ES-I3 (cell line): ENCODE results near the gene APMAP.

Experiments used
- H3K36me3 ChIP-seq: 2 replicates; pipeline ENCODE4 v1.6.1; 2013; ENCODE audit warnings: mild to moderate bottlenecking, low read length, control low read depth, moderate library complexity; ENCODE audit not compliant: insufficient read depth
- H3K4me1 ChIP-seq: 2 replicates; pipeline ENCODE4 v1.6.1; 2013; ENCODE audit warnings: mild to moderate bottlenecking, control low read depth, low read length; ENCODE audit not compliant: insufficient read depth
- H3K9ac ChIP-seq: 2 replicates; pipeline ENCODE4 v1.6.1; 2013; ENCODE audit warnings: low read depth, mild to moderate bottlenecking, low read length, moderate library complexity
- H3K9me3 ChIP-seq: 2 replicates; pipeline ENCODE4 v1.6.1; 2013; ENCODE audit warnings: mild to moderate bottlenecking, low read length, moderate library complexity; ENCODE audit not compliant: control insufficient read depth, insufficient read depth

APMAP gene

DNA sequence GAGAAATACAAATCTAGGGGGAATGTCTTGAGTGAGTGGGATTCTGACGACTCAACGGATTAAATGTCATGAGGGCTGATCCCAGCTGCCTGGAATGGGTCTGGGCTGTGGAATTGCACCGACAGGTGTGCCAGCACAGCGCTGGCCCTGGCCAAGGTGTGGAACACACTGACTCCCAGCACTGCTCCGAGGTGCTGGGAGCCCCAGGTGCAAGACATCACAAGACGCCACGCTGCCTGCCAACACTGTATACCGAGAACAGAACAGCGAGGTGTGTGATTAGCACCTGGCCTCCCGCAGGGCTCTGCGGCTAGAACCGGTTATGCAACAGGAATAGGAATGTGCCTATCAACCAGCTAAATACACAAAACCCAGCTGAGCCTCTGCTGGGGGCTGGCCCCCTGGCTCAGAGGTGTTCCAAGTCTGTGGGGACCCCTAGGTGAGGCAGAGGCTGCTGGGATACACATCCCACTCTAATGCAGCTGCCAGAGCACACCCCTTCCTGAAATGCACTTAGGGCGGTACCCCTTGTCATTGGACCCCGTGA is 24.8 kb upstream of the APMAP start:
- no peaks in the 10 kb centered on the region for H3K4me1 ChIP-seq
- H3K36me3 ChIP-seq, result no peaks in the 10 kb centered on the region
- no peaks in the 10 kb centered on the region for H3K9me3 ChIP-seq
- no peak overlapping the region for H3K9ac ChIP-seq

DNA sequence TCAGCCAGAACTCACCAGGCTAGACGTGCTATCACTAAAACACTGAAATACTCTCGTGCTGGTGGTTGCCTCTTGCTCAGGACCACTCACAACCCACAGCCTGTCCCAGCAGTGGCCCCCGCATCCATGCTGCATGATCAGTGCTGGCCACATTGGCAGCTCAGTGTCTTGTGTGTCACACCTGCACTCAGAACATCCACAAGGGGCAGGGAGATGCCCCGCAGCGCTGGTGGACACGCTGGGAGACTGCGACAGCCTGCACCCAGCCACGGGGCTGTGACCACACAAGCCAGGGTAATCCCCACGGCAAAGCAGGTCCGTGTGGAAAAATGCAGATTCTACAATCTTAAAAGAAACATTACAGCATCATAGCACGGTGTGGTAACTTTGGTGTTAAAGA is 23.9 kb upstream of the APMAP start:
- Histone ChIP-seq H3K9ac (no peak overlapping the region), H3K9me3 (no peaks in the 10 kb centered on the region), H3K36me3 (no peaks in the 10 kb centered on the region), H3K4me1 (no peaks in the 10 kb centered on the region)

DNA sequence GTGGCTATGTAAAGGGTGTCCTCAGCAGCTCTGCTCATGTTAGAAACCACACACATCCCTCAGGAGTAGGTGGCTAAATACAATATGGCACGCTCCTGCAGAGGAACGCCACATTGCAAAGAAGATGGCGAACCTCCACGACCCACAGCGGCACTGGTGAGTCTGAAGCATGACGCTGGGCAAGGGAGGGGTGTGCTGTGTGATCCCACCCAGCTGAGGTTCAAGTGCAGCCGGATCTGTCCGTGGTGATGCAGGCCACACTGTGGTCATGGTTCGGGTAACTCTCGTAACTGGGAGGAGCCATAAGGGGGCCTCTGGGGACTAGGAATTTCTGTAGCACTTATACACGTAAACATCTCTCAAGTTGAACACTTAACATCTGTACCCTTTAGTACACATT is 23.4 kb upstream of the APMAP start:
- no peaks in the 10 kb centered on the region for H3K9me3 ChIP-seq
- no peak overlapping the region for H3K9ac ChIP-seq
- no peaks in the 10 kb centered on the region for H3K36me3 ChIP-seq
- H3K4me1 ChIP-seq, result no peaks in the 10 kb centered on the region

DNA sequence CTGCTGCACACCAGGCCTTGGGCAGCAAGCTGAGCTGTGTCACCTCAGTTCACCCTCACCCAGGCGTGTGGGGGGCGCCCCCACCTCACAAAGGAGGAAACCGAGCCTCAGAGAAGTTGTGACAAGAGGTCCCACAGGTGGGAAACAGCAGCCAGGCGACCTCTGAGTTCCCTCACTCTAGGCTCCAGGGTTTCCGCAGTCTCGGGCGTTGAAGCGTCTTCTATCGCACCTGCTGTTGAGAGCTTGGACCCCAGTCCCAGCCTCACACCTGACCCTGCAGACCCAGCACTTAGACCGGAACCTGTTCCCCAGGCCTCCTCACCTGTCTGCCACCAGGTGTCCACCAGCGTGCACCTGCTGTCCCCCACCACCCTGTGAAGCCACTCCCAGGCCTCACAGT is 22.3 kb upstream of the APMAP start:
- Histone ChIP-seq H3K9ac (no peak overlapping the region), H3K9me3 (no peaks in the 10 kb centered on the region), H3K36me3 (no peaks in the 10 kb centered on the region), H3K4me1 (no peaks in the 10 kb centered on the region)

DNA sequence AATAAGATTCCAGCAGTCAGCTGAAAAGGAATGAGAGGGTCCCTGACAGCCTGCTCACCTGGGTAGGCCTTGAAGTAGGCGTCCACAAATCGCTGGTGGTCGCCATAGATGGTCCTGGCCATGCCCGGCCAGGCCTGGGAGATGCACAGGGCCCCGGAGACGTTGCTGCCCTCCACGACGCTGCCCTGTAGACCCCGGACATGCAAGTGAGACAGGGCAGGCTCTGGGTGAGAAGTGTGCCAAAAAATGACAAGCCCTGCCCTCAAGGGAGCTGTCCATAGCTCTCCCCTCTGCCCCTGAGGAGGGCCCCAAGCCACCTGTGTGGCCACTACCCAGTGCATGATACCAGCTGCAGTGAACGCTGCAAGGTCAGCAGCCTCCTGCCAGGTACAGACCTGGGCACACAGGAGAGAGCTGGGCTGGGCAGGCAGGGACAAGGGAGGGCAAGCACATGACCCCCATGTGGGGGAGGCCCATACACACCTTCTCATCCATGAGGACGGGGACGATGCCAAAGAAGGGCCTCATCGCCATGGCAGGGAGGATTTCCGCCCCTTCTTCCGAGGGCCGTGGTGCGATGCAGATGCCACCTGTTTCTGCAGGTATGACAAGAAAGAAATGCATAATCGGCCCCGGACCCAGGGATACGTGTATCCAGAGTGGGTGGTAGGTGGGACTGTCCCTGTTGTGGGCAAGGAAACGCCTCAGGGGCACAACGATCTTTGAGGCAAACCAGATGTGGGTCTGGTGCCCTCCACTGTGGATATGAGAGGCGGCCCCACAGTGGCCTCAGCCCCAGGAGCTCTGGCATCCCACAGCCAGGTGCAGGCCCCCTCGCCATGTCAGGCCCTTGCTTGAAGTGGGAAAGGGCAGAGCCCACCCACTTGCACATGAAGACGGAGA is 21.2 kb upstream of the APMAP start:
- no peaks in the 10 kb centered on the region for H3K4me1 ChIP-seq
- H3K36me3 ChIP-seq, result no peaks in the 10 kb centered on the region
- no peak overlapping the region for H3K9ac ChIP-seq
- no peaks in the 10 kb centered on the region for H3K9me3 ChIP-seq

DNA sequence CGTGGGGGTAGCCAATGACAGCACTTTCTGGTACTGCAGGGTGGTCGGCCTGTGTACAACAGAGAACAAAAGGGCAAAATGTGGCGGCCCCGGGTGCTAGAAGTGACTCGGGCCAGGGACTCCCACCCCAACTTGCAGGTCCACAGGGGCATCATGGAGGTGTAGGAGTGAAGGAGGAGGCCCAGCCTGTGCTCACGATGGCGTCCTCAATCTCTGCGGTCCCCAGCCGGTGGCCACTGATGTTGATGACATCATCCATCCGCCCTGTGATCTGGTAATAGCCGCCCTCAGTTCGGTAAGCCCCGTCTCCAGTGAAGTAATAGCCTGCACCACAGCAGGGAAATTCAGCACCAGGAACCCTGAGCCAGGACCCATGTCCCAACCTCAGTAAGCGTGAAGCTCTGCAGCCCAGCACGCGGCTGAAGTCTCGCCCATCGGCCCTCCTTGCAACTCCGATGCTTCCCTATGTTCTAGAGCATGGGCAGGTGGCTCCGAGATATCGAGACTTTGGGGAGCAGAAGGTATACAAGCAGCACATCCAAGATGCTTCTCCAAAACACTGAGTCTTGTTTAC is 20.2 kb upstream of the APMAP start:
- Histone ChIP-seq H3K36me3 (no peaks in the 10 kb centered on the region), H3K9ac (no peak overlapping the region), H3K4me1 (no peaks in the 10 kb centered on the region), H3K9me3 (no peaks in the 10 kb centered on the region)

DNA sequence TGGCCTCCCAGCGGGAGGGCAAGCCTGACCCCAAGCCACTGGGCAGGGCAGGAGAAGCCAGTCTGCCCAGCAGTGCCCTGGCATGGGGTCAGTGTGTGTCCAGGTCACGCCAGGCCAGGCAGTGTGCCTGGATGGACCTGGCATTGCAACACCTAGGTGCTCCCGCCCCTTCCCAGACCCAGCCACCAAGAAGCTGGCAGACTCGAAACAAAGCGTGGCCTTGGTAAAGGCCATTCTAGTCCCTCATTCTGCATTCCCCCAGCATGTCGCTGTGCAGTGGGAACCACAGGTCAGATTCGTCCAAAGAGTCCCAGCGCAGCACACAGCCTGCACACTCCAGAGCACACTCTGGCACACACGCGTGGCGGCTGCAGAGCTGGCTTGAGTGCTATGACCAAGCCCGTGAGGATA is 19.3 kb upstream of the APMAP start:
- H3K4me1 ChIP-seq, result no peaks in the 10 kb centered on the region
- no peaks in the 10 kb centered on the region for H3K36me3 ChIP-seq
- no peaks in the 10 kb centered on the region for H3K9me3 ChIP-seq
- no peak overlapping the region for H3K9ac ChIP-seq

DNA sequence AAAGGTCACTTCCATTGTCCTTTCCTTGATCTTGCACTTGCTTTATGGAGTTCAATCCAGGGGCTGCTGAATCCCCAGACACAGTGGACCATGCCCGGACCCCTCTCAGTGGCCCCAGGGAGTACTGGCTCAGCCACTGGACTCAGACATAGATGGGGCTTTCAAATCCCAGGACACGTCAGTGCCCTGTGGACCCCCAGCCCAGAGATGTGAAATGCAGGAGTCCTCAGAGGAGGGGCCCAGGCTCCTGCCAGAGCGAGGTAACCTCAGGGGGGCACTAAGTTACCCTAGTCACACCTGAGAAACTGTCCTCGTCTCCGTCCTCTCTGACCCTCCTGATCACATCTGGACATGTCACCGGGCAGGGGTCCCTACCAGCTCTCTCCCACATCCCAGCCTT is 18.7 kb upstream of the APMAP start:
- no peaks in the 10 kb centered on the region for H3K36me3 ChIP-seq
- no peaks in the 10 kb centered on the region for H3K9me3 ChIP-seq
- no peaks in the 10 kb centered on the region for H3K4me1 ChIP-seq
- no peak overlapping the region for H3K9ac ChIP-seq

DNA sequence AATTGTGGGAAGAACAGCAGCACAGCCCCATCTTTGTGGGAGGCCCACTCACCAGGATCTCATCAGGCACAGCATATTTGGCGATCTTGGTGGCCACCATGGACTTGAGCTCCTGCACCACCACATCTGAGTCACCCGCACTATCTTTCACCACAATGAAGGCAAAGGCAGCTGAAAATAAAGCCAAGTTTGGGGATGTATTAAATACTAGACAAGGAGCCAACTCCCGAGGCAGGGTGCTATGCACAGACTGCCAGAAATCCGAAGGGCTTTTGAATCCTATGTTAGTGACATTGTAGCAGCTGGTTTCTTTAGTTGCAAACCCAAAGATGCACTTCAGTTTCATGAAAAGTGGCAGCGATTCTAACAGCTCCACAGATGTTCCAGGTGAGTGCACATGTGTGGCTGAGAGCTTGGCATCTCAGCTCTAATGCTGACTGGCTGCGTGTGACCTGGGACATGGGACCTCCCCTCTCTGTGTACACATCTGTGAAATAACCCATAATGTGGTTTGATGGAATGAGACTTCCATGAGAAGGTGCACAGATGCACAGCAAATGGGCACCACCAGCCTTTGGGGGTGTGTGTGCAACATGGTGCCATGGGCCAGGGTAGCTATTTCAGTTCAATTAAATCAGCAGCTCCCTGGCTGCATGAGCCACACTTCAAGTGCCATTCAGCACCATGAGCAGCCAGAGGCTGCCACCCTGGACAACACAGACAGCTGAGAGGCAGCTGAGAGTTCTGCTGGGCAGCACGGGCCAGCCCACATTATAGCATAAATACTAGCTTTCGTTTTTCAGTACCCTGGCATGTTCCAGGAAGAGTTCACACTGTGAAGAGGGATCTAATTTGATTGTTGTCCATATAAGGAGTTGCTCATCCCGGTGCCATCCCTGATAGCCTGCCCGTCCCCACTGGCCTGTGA is 16.9 kb upstream of the APMAP start:
- H3K4me1 ChIP-seq, result no peaks in the 10 kb centered on the region
- no peak overlapping the region for H3K9ac ChIP-seq
- H3K36me3 ChIP-seq, result no peaks in the 10 kb centered on the region
- no peaks in the 10 kb centered on the region for H3K9me3 ChIP-seq

DNA sequence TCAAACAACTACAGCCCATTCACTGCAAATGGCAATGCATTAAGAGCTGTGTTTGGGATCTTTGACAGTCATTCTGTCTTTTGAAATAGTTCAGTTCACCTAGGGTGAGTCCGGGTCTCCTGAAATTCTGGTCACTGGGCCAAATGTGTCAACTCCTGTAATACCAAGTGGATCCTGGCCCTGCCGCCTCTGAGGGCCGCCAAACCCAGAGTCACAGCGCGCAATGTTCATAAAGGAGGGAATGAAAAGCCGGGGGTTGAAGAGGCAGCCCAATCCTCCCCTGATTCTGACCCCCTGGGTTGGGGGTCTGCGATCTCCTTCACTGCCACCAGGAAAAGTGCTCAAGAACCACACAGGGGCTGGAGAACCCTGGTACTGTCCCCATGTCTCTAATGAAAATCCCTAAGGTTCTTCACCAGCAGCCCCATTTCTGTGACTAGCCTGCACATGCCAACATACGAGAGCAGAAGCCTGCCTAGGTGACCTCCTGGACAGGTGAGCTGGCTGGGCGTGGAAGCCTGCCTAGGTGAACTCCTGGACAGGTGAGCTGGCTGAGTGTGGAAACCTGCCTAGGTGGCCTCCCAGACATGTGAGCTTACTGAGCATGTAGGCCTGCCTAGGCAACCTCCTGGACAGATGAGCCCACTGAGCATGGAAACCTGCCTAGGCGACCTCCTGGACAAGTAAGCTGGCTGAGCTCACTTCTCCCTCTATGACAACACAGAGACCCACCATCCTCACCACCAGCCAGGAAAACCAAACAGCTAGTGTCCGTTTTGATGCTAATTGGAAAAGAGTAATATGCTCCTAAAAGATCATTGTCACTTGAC is 16.1 kb upstream of the APMAP start:
- Histone ChIP-seq H3K4me1 (no peaks in the 10 kb centered on the region), H3K36me3 (no peaks in the 10 kb centered on the region), H3K9ac (no peak overlapping the region)

DNA sequence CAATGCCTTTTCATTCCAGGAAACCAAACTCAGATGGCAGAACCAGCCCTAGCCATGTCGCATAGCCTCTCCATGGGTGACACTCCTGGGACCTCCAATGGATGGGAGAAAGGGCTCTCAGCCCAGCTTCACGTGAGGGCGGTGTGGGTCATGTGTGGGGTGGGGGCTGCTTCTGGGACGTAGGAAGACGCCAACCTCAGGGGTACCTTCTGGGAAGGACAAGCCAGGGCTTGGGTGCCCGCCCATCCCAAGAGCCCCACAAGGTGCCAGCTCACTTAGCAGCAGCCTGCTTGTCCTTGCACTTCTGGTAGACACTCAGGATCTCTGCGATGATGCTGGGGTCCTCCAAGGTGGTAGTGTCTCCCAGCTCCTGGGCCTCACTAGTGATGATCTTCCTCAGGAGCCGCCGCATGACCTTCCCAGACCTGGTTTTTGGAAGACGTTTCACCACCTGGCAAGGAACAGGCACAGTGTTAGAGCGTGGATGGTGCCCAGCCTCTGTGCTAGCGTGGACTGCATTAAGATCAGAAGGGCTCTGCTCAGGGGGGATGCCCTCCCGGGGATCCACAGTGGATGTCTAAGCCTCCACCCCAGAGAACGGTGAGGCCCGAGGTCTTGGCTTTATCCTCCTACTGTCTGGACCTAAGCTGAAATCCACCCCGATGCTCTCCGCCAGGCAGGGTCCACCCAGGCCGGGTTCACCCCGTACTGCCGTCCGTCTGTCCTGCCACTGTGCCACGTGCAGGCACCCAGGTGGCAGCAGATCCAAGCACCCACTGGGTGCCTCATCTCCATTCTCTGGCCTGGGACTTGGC is 15.1 kb upstream of the APMAP start:
- no peaks in the 10 kb centered on the region for H3K9me3 ChIP-seq
- H3K4me1 ChIP-seq, result no peaks in the 10 kb centered on the region
- no peaks in the 10 kb centered on the region for H3K36me3 ChIP-seq
- H3K9ac ChIP-seq, result no peak overlapping the region

More for the DNA sequence above, 16.1 kb upstream of the APMAP start:
- no peaks in the 10 kb centered on the region for H3K9me3 ChIP-seq

DNA sequence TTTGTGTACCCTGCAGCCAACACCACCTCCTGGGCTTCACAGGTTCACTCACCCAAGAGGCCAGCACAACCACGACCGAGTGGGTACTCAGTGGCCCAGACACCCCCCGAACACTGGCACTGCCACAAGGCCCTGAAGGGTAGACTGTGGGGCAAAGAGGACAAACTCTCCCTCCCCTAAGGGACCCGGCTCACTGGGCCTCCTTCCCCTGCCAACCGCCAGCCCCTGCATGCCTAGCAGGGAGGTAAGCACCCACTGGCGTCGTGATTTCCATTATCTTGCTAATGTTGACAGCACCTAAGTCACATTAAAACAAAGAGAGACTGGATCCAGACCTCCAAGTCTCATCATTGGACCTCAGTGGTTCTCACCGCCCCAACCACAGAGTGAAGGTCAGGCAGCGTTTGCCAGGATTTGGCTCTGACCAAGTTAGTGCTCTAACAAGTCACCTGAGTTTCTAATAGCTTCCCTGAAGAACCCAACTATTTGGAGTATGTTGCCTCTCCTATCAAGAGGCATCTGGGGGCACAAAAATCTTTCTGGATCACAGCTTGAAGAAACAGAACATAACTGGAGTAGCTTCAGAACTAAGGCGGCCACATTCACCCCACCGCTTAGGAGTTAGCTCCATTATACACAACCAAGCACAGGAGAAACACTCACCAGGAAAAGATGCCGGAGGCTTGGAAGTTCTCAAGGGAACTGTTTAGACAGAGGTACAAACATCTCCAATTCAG is 14.0 kb upstream of the APMAP start:
- no peaks in the 10 kb centered on the region for H3K9me3 ChIP-seq
- no peaks in the 10 kb centered on the region for H3K4me1 ChIP-seq
- H3K36me3 ChIP-seq, result no peaks in the 10 kb centered on the region
- no peak overlapping the region for H3K9ac ChIP-seq
